GM12878 (cell line): Measurements from ENCODE around the gene IL10RA. TPM values are rescaled to one million over a fixed set of nuclear protein-coding genes. Genes with fewer than 3 reads are reported as not detected.
"Not testable (repeated sequence)": the region's sequence is repeated elsewhere in the genome, so short reads cannot be mapped to it uniquely, and the experiment has no call there.

ENCODE experiments used
- ATAC-seq: fragments of 200-7000 bp; cut with Tn5 transposase; 3 replicates; pipeline ENCODE4 v1.9.1; 2020; ENCODE audit warnings: mild to moderate bottlenecking, moderate library complexity
- BruUV-seq: library from RNA; stranded (reverse); fragments of 400-500 nt; replicated peaks from 2 replicates; lab custom pipeline; 2021; lab: Mats Ljungman, UMichigan
- CTCF ChIA-PET: fragments of 300-600 bp; sonication (Branson Sonifier 250); formaldehyde crosslinking; extraction: SDS; loops from one replicate; lab custom pipeline; 2021; ENCODE audit warnings: inconsistent platforms; lab: Yijun Ruan, JAX
- POLR2A ChIA-PET: fragments of 350-600 bp; formaldehyde crosslinking; extraction: SDS; loops from one replicate; lab custom pipeline; 2021; ENCODE audit warnings: inconsistent platforms; lab: Charles Lee
- RAD21 ChIA-PET: fragments of 300-600 bp; sonication (Branson Sonifier 250); formaldehyde crosslinking; loops from one replicate; lab custom pipeline; 2023; ENCODE audit warnings: antibody characterized with exemption; ENCODE audit not compliant: unreplicated experiment; lab: Charles Lee
- SMC1A ChIA-PET: fragments of 300-600 bp; sonication (Branson Sonifier 250); formaldehyde crosslinking; loops from one replicate; lab custom pipeline; 2023; ENCODE audit not compliant: unreplicated experiment, uncharacterized antibody; lab: Charles Lee
- DNase-seq: peaks from one replicate; pipeline ENCODE4 v3.0.0-alpha.2; 2011; ENCODE audit warnings: low read depth, low spot score
- FAIRE-seq: peaks from 3 replicates; lab custom pipeline; 2011; peaks lifted over from hg19 to GRCh38; lab: Jason Lieb, UNC
- H2AFZ ChIP-seq: 2 replicates; pipeline ENCODE4 v1.6.0; 2011; ENCODE audit warnings: low read depth, low read length, control low read depth; ENCODE audit not compliant: control insufficient read depth
- H3K27ac ChIP-seq: 2 replicates; pipeline ENCODE4 v1.5.1; 2011; ENCODE audit warnings: control low read depth; ENCODE audit not compliant: control insufficient read depth, insufficient read depth
- H3K27me3 ChIP-seq, 2 experiments: replicated peaks in 1 of 2; 2 replicates each; pipeline versions ENCODE4 v1.6.0 to v1.6.1; 2011; ENCODE audit warnings: low read length in 1 of 2; ENCODE audit not compliant: control insufficient read depth in 2 of 2, insufficient read depth in 2 of 2
- H3K36me3 ChIP-seq, 2 experiments: 2 replicates each; pipeline ENCODE4 v1.5.1; 2011; ENCODE audit warnings: low read length in 1 of 2; ENCODE audit not compliant: control insufficient read depth in 2 of 2, insufficient read depth in 2 of 2
- H3K4me1 ChIP-seq: 2 replicates; pipeline ENCODE4 v1.6.1; 2011; ENCODE audit warnings: mild to moderate bottlenecking, low read length, moderate library complexity, mixed read lengths; ENCODE audit not compliant: control insufficient read depth, insufficient read depth
- H3K4me2 ChIP-seq: 2 replicates; pipeline ENCODE4 v1.6.0; 2011; ENCODE audit warnings: control low read depth; ENCODE audit not compliant: control insufficient read depth, insufficient read depth
- H3K4me3 ChIP-seq: fragments of 200-600 bp; sonication (generic); 2 replicates; pipeline ENCODE4 v1.5.1; 2016
- H3K79me2 ChIP-seq: 2 replicates; pipeline ENCODE4 v1.6.0; 2011; ENCODE audit warnings: low read length; ENCODE audit not compliant: control insufficient read depth, insufficient read depth
- H3K9ac ChIP-seq: 2 replicates; pipeline ENCODE4 v1.8.0; 2011; ENCODE audit warnings: low read length, control low read depth, mixed read lengths; ENCODE audit not compliant: control insufficient read depth, insufficient read depth
- H3K9me3 ChIP-seq: replicated peaks from 3 replicates; pipeline ENCODE4 v1.5.1; 2011; ENCODE audit warnings: mild to moderate bottlenecking, low read length; ENCODE audit not compliant: control insufficient read depth, insufficient read depth
- H4K20me1 ChIP-seq: 2 replicates; pipeline ENCODE4 v1.6.0; 2011; ENCODE audit not compliant: control insufficient read depth, insufficient read depth
- WGBS: methylation state at CpG from one replicate; pipeline ENCODE4 v1.1.6; 2016; ENCODE audit warnings: low lambda C conversion rate; ENCODE audit not compliant: insufficient replicate concordance, insufficient coverage; ENCODE audit errors: missing lambda C conversion rate; 5-methylcytosine and 5-hydroxymethylcytosine counted together
- in situ Hi-C: fragments of 300-500 bp; cut with MboI; formaldehyde crosslinking; loops from 9 replicates; pipeline ENCODE4 v1.14.3; 2018; ENCODE audit warnings: mixed read lengths
- intact Hi-C: fragments of 100-400 bp; cut with micrococcal nuclease; formaldehyde crosslinking; loops from one replicate; pipeline ENCODE4 v1.14.2; 2022; ENCODE audit not compliant: unreplicated experiment
- polyA plus RNA-seq, 11 experiments: library from polyadenylated mRNA; depleted of rRNA in 4 of 11; unstranded in 6 of 11; stranded (reverse) in 5 of 11; fragments of >200 nt; fragmentation: Nextera tagmentation in 4 of 11; fragmentation: Illumina TruSeq in 1 of 11; extraction: Ambion mirVana in 4 of 11; extraction: Trizol in 1 of 11; gene quantifications; 1 replicate in 1 of 11; 2 replicates in 10 of 11; pipeline versions ENCODE4 v1.2.1 to v1.2.3, GENCODE V29; 2011 to 2016; ENCODE audit warnings: inconsistent platforms in 2 of 11, missing spikeins in 2 of 11, low read depth in 1 of 11
- total RNA-seq, 4 experiments: library from RNA; depleted of rRNA in 3 of 4; stranded (reverse); fragments of >200 nt in 3 of 4; fragmentation: Illumina TruSeq in 1 of 4; extraction: Trizol in 1 of 4; gene quantifications; 2 replicates each; pipeline versions ENCODE4 v1.2.1 to v1.2.3, GENCODE V29; 2013 to 2021

IL10RA gene
- total and polyA plus RNA-seq, 10 of the 15 experiments (the other 5 are each of a cell fraction or from before 2014, with no cell fraction given) = 0.77 to 45.9 (median 9.6) TPM

GRCh38 chr11:117977612-117978264 is 8.5 kb upstream of the IL10RA start:
- DNase-seq, H2AFZ ChIP-seq, FAIRE-seq, H3K4me2 ChIP-seq, BruUV-seq, intact Hi-C loops, H3K27ac ChIP-seq, H4K20me1 ChIP-seq, H3K36me3 ChIP-seq, ATAC-seq, H3K9me3 ChIP-seq, H3K9ac ChIP-seq, H3K4me3 ChIP-seq, H3K27me3 ChIP-seq, in situ Hi-C loops, H3K79me2 ChIP-seq: not testable (repeated sequence)
- WGBS = 98% methylated on average over 23 of the region's 23 CpGs
- ChIA-PET CTCF (interaction anchor here (0.6 to 3.5 kb wide), 4 partner anchors 9 to 132 kb away, joined by 3 to 15 read pairs (median 8); partner anchors contain the start of gene IL10RA), POLR2A (interaction anchor here (5.1 kb wide), 1 partner anchor 10 kb away, joined by 35 read pairs; the partner anchor contains the start of gene IL10RA), SMC1A (interaction anchor here (0.8 to 4.2 kb wide), 5 partner anchors 11 to 68 kb away, joined by 3 to 49 read pairs (median 3); no protein-coding TSS in a partner anchor), RAD21 (interaction anchor here (1.0 to 3.0 kb wide), 2 partner anchors 24 to 31 kb away, joined by 3 to 23 read pairs; no protein-coding TSS in a partner anchor)
- H3K4me1 ChIP-seq = peaks cover 15% of the 10 kb centered on the region

DNA sequence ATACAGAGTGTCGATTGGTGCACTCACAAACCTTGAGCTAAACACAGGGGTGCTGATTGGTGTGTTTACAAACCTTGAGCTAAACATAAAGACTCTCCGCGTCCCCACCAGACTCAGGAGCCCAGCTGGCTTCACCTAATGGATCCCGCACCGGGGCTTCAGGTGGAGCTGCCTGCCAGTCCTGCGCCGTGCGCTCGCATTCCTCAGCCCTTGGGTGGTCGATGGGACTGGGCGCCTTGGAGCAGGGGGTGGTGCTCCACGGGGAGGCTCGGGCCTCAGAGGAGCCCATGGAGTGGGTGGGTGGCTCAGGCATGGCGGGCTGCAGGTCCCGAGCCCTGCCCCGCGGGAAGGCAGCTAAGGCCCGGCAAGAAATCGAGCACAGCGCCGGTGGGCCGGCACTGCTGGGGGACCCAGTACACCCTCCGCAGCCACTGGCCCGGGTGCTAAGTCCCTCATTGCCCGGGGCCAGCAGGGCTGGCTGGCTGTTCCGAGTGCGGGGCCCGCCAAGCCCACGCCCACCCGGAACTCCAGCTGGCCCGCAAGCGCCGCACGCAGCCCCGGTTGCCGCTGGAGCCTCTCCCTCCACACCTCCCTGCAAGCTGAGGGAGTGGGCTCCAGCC is 7.8 kb upstream of the IL10RA start:
- H3K4me3 ChIP-seq, H3K9me3 ChIP-seq, H4K20me1 ChIP-seq, H3K36me3 ChIP-seq, H2AFZ ChIP-seq, H3K27me3 ChIP-seq, DNase-seq, H3K27ac ChIP-seq, in situ Hi-C loops, H3K9ac ChIP-seq, H3K79me2 ChIP-seq, intact Hi-C loops, FAIRE-seq, BruUV-seq, ATAC-seq, H3K4me2 ChIP-seq: not testable (repeated sequence)
- peaks cover 17% of the 10 kb centered on the region for H3K4me1 ChIP-seq
- POLR2A ChIA-PET = interaction anchor here (1.0 to 5.1 kb wide), 2 partner anchors 9 to 22 kb away, joined by 3 to 35 read pairs; partner anchors contain the start of gene IL10RA
- CTCF ChIA-PET = interaction anchor here (0.6 to 3.5 kb wide), 5 partner anchors 9 to 133 kb away, joined by 3 to 15 read pairs (median 9); partner anchors contain the start of gene IL10RA
- 92% methylated on average over 23 of the region's 36 CpGs for WGBS
- SMC1A ChIA-PET = interaction anchor here (0.9 to 4.2 kb wide), 8 partner anchors 10 to 161 kb away, joined by 3 to 49 read pairs (median 12); no protein-coding TSS in a partner anchor
- RAD21 ChIA-PET = interaction anchor here (0.9 to 3.0 kb wide), 5 partner anchors 10 to 42 kb away, joined by 3 to 23 read pairs (median 11); no protein-coding TSS in a partner anchor
